Measurements from ENCODE around the gene UGGT2. TPM values are rescaled to one million over a fixed set of nuclear protein-coding genes. Genes with fewer than 3 reads are reported as not detected.
"Not testable (repeated sequence)": the region's sequence is repeated elsewhere in the genome, so short reads cannot be mapped to it uniquely, and the experiment has no call there.

The UGGT2 gene
- total RNA-seq, 1 donor from 2014 or later = 45.1 TPM

DNA sequence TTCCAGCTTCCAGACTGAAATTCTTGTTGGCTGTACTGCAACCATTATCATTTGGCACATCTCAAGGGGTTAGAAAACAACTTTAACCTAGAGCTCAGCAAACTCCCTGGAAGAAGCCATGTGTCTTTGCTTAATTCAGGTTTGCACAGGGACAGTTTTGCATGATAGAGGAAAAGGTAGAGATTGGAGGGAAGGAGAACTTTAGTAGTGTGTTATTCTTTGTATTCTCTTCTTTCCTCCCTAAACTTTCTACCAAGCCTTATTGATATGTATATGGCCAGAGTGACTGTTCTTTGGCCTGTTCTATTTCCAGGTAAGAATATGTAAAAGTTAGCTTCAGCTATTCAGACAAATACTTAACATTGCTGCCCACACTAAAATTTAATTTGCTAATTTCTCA, 53.1 kb downstream of the UGGT2 start:
- TF ChIP-seq, protein P1, sequence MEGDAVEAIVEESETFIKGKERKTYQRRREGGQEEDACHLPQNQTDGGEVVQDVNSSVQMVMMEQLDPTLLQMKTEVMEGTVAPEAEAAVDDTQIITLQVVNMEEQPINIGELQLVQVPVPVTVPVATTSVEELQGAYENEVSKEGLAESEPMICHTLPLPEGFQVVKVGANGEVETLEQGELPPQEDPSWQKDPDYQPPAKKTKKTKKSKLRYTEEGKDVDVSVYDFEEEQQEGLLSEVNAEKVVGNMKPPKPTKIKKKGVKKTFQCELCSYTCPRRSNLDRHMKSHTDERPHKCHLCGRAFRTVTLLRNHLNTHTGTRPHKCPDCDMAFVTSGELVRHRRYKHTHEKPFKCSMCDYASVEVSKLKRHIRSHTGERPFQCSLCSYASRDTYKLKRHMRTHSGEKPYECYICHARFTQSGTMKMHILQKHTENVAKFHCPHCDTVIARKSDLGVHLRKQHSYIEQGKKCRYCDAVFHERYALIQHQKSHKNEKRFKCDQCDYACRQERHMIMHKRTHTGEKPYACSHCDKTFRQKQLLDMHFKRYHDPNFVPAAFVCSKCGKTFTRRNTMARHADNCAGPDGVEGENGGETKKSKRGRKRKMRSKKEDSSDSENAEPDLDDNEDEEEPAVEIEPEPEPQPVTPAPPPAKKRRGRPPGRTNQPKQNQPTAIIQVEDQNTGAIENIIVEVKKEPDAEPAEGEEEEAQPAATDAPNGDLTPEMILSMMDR (IDR thresholded peaks at IDR 0.05; ENCODE audit: unreplicated experiment) = no peak
- Mint-ChIP-seq H3K4me1 (ENCODE audit: low read depth) (peaks cover 3% of the 10 kb centered on the region), H3K4me3 (ENCODE audit: low read depth) (no peak overlapping the region), H3K27me3 (no peaks in the 10 kb centered on the region), H3K36me3 (ENCODE audit: insufficient read depth) (no peaks in the 10 kb centered on the region), H3K27ac (no peak overlapping the region), H3K9me3 (ENCODE audit: low read depth) (no peaks in the 10 kb centered on the region)
- DNase-seq (ENCODE audit: low spot score, unreplicated experiment) = no peak

DNA sequence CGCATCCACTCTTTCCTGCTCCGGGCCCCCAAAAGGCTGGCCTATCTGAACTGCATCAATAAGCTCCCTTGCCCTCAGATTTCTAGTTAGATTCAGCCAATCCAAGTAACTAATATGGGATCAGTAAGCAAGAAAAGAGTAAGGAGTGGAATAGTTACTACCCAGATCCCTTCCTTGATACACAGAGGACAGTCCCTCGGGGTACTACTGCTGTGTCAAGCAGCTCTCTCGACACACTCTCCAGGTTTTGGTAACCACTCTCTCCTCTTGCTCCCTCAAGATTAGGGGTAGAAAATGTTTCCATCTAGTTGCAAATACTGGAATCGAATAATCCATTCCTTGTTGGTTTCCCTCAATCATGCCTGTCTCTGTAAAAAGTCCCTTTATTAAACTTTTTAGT, 65.4 kb downstream of the UGGT2 start:
- Mint-ChIP-seq H3K4me1 (ENCODE audit: low read depth) (no peaks in the 10 kb centered on the region), H3K27ac (no peak overlapping the region), H3K27me3 (no peaks in the 10 kb centered on the region), H3K36me3 (ENCODE audit: insufficient read depth) (peaks cover 6% of the 10 kb centered on the region), H3K9me3 (ENCODE audit: low read depth) (no peaks in the 10 kb centered on the region), H3K4me3 (ENCODE audit: low read depth) (no peak overlapping the region)
- DNase-seq (ENCODE audit: low spot score, unreplicated experiment) = no peak
- TF ChIP-seq, protein P1 (IDR thresholded peaks at IDR 0.05; ENCODE audit: unreplicated experiment) = no peak

DNA sequence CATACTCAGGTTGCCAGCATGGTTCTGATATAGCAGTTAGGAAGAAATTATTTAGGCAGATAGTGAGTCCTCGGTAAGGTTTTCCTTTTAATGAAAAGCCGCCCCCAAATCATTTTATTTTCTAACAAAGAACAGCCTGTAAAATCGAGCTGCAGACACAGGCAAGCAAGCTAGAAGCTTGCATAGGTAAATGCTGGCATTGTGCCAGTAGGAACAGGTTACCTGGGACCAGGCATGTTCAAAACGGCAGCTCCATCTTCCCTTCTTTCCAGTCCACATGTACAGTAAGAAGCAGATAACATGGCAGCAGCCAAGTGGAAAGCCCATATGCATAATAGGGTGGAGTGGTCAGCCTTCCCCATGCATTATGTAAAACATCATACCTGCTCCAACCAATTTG, 71.1 kb downstream of the UGGT2 start:
- DNase-seq (ENCODE audit: low spot score, unreplicated experiment) = no peak
- Mint-ChIP-seq H3K4me3 (ENCODE audit: low read depth) (no peak overlapping the region), H3K9me3 (ENCODE audit: low read depth) (peaks cover 7% of the 10 kb centered on the region), H3K27me3 (no peaks in the 10 kb centered on the region), H3K4me1 (ENCODE audit: low read depth) (no peaks in the 10 kb centered on the region), H3K27ac (no peak overlapping the region), H3K36me3 (ENCODE audit: insufficient read depth) (peaks cover 16% of the 10 kb centered on the region)
- TF ChIP-seq, protein P1 (IDR thresholded peaks at IDR 0.05; ENCODE audit: unreplicated experiment) = no peak

DNA sequence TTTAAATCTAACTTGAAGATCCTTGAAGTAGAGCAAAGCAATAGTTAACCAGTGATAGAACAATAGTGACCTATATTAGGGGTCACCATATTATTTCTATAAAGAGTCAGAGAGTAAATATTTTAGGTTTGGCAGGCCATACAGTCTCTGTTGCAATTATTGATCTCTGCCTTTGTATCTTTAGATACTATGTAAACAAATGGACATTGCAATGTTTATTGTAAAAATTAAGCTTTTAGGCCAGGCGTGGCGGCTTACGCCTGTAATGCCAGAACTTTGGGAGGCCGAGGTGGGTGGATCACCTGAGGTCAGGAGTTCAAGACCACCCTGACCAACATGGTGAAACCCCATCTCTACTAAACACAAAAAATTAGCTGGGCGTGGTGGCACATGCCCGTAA, 80.5 kb downstream of the UGGT2 start:
- H3K27ac Mint-ChIP-seq; H3K4me3 Mint-ChIP-seq (ENCODE audit: low read depth); H3K4me1 Mint-ChIP-seq (ENCODE audit: low read depth); H3K27me3 Mint-ChIP-seq; DNase-seq (ENCODE audit: low spot score, unreplicated experiment): not testable (repeated sequence)
- H3K36me3 Mint-ChIP-seq (ENCODE audit: insufficient read depth) = peaks cover 27% of the 10 kb centered on the region
- peaks cover 14% of the 10 kb centered on the region for H3K9me3 Mint-ChIP-seq (ENCODE audit: low read depth)

DNA sequence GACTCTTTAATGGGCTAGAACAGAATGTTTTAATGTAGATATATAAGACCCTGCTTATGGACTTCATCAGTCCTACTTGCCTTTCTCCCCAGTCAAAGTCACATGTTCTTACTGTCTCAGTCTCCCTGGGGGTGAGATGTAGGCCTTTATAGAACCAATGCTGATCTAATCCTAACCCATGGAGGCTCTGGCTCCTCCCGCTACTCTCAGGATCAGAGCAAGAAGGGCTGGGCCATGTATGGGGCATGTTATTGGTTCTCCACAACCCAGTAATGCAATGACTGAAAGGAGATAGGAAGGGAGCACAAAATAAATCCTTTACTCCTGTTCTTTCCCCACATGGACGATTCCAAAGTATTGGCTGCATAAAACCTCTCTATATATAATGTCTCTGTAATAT, 82.3 kb downstream of the UGGT2 start:
- Mint-ChIP-seq H3K9me3 (ENCODE audit: low read depth) (peaks cover 5% of the 10 kb centered on the region), H3K27me3 (no peaks in the 10 kb centered on the region), H3K4me1 (ENCODE audit: low read depth) (no peaks in the 10 kb centered on the region), H3K27ac (no peak overlapping the region), H3K4me3 (ENCODE audit: low read depth) (no peak overlapping the region), H3K36me3 (ENCODE audit: insufficient read depth) (peaks cover 17% of the 10 kb centered on the region)
- no peak for DNase-seq (ENCODE audit: low spot score, unreplicated experiment)
- TF ChIP-seq, protein P1 (IDR thresholded peaks at IDR 0.05; ENCODE audit: unreplicated experiment) = no peak

DNA sequence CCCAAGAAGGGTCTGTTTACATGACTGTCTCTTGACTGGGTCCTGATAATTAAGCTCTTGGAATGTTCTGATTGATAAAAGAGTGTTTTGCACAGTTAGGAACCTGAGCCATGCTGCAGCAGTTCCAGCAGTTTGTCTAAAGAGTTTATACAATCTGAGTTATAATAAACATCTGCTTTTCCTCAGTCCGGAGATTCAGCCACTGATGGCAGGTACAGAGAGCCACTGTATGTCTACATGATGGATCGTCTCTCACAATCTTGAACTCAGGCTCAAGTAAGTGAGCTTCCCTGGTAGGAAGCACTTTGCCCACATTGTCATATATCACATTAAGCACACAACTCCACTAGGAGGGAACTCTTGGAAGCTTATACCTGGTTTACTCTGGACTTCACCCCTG, 84.3 kb downstream of the UGGT2 start:
- Mint-ChIP-seq H3K27me3 (no peaks in the 10 kb centered on the region), H3K36me3 (ENCODE audit: insufficient read depth) (peaks cover 24% of the 10 kb centered on the region), H3K4me3 (ENCODE audit: low read depth) (no peak overlapping the region), H3K9me3 (ENCODE audit: low read depth) (peaks cover 9% of the 10 kb centered on the region), H3K27ac (no peak overlapping the region), H3K4me1 (ENCODE audit: low read depth) (no peaks in the 10 kb centered on the region)
- no peak for DNase-seq (ENCODE audit: low spot score, unreplicated experiment)
- TF ChIP-seq, protein P1 (IDR thresholded peaks at IDR 0.05; ENCODE audit: unreplicated experiment) = no peak
